B cell (primary cell): ENCODE measurements around the gene CLDN4.

Source experiments
- EZH2 ChIP-seq: IDR thresholded peaks from 2 replicates; pipeline ENCODE4 v1.6.1; 2012; ENCODE audit warnings: borderline replicate concordance, low read depth, mild to moderate bottlenecking, moderate library complexity, low read length; ENCODE audit not compliant: insufficient read depth, poor library complexity, severe bottlenecking
- TF ChIP-seq, protein P1 (sequence below): fragments of 200-600 bp; IDR thresholded peaks from one replicate; pipeline ENCODE4 v1.8.0; 2022; ENCODE audit warnings: antibody characterized with exemption, mild to moderate bottlenecking

- TF ChIP-seq, protein P1, sequence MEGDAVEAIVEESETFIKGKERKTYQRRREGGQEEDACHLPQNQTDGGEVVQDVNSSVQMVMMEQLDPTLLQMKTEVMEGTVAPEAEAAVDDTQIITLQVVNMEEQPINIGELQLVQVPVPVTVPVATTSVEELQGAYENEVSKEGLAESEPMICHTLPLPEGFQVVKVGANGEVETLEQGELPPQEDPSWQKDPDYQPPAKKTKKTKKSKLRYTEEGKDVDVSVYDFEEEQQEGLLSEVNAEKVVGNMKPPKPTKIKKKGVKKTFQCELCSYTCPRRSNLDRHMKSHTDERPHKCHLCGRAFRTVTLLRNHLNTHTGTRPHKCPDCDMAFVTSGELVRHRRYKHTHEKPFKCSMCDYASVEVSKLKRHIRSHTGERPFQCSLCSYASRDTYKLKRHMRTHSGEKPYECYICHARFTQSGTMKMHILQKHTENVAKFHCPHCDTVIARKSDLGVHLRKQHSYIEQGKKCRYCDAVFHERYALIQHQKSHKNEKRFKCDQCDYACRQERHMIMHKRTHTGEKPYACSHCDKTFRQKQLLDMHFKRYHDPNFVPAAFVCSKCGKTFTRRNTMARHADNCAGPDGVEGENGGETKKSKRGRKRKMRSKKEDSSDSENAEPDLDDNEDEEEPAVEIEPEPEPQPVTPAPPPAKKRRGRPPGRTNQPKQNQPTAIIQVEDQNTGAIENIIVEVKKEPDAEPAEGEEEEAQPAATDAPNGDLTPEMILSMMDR = no peak
- no peak for TF ChIP-seq EZH2
These were observed 2.0 kb downstream of the CLDN4 start for GRCh38 chr7:73832806-73833205.
